ENCODE data around the gene WNT3. TPM values are rescaled to one million over a fixed set of nuclear protein-coding genes. Genes with fewer than 3 reads are reported as not detected.

WNT3 gene
- total and polyA plus RNA-seq, 2 donors (not counting 3 experiments of a cell fraction or from before 2014, with no cell fraction given): 1.4 to 2.1 TPM

GRCh38 chr17:46768540-46768870 is 50.0 kb downstream of the WNT3 start:
- BruUV-seq (replicated peaks): no TSS peak
- dilution Hi-C loops (cut with MboI; ENCODE audit: extremely low pct_ligation_motif_present, low sequenced_read_pairs): no loop called here
- no peak overlapping the region for H2AFZ ChIP-seq (ENCODE audit: low read depth, low read length)
- H3K27ac ChIP-seq (ENCODE audit: insufficient read depth, low read depth, low read length): no peak overlapping the region
- ChIA-PET CTCF (no interaction called here), POLR2A (no interaction called here)
- FAIRE-seq (no peak), DNase-seq (ENCODE audit: low read depth, low spot score) (no peak)
- no peaks in the 10 kb centered on the region for H3K79me2 ChIP-seq (ENCODE audit: control insufficient read depth, insufficient read depth, low read length)
- H3K27me3 ChIP-seq (ENCODE audit: control insufficient read depth in 2 of 2, insufficient read depth in 2 of 2, low read length in 2 of 2): no peaks in the 10 kb centered on the region
- intact Hi-C loops (cut with micrococcal nuclease): loop anchor here (5.0 kb wide), 1 partner anchor 41 kb away; no protein-coding TSS in a partner anchor
- no peaks in the 10 kb centered on the region for H3K9me1 ChIP-seq (replicated peaks; ENCODE audit: control insufficient read depth, extremely low read depth, insufficient read depth, low read length)
- no peaks in the 10 kb centered on the region for H4K20me1 ChIP-seq (replicated peaks; ENCODE audit: control insufficient read depth, extremely low read depth, insufficient read depth, low read length)
- TF ChIP-seq EZH2 (IDR thresholded peaks at IDR 0.05; ENCODE audit: borderline replicate concordance, low read depth, low read length, severe bottlenecking): no peak
- no peak for TF ChIP-seq GATA2 (IDR thresholded peaks at IDR 0.05; ENCODE audit: insufficient read depth, insufficient read length, low read depth, low read length)
- no peak for TF ChIP-seq JUN (IDR thresholded peaks at IDR 0.05; ENCODE audit: borderline replicate concordance, insufficient read depth, insufficient read length, low read depth)
- no peak for TF ChIP-seq MAX (IDR thresholded peaks at IDR 0.05; ENCODE audit: insufficient read depth, insufficient read length)
- TF ChIP-seq CTCF (IDR thresholded peaks at IDR 0.05; ENCODE audit: extremely low read depth in 1 of 2, insufficient read depth in 1 of 2, low read depth in 1 of 2, low read length in 2 of 2): no peak
- TF ChIP-seq FOS (IDR thresholded peaks at IDR 0.05; ENCODE audit: borderline replicate concordance, insufficient read depth, low read length): no peak
- TF ChIP-seq POLR2A (IDR thresholded peaks at IDR 0.05; ENCODE audit: low read depth, low read length): no peak
- no peak for TF ChIP-seq MYC (IDR thresholded peaks at IDR 0.05; ENCODE audit: low read depth, low read length)
- TF ChIP-seq POLR2AphosphoS5 (IDR thresholded peaks at IDR 0.05; ENCODE audit: insufficient read depth, low read depth, low read length): no peak
- no peak overlapping the region for H3K9ac ChIP-seq (replicated peaks; ENCODE audit: extremely low read depth, insufficient read depth, low read length)
- H3K4me3 ChIP-seq (replicated peaks in 1 of 3; ENCODE audit: insufficient read depth in 1 of 3, low read depth in 1 of 3, low read length in 3 of 3): no peak overlapping the region
- H3K4me1 ChIP-seq (ENCODE audit: control insufficient read depth, extremely low read depth, insufficient read depth, low read length): peaks cover 22% of the 10 kb centered on the region
- H3K4me2 ChIP-seq (ENCODE audit: insufficient read depth, low read length): no peak overlapping the region
- H3K9me3 ChIP-seq (replicated peaks; ENCODE audit: control insufficient read depth, insufficient read depth, low read length): no peaks in the 10 kb centered on the region
- no peaks in the 10 kb centered on the region for H3K36me3 ChIP-seq (ENCODE audit: control insufficient read depth in 2 of 2, extremely low read depth in 1 of 2, insufficient read depth in 2 of 2, low read length in 2 of 2)

Data from endothelial cell of umbilical vein (primary cell).